Forelimb muscle (tissue), 1 donor: ENCODE results near the gene NFIC. TPM values are rescaled to one million over a fixed set of nuclear protein-coding genes. Genes with fewer than 3 reads are reported as not detected.
A peak's percentile ranks its signal among the peaks of the same experiment; 100 is the strongest.
"Not testable (repeated sequence)": the region's sequence is repeated elsewhere in the genome, so short reads cannot be mapped to it uniquely, and the experiment has no call there.

Experiments used
- DNase-seq: peaks from one replicate; pipeline ENCODE4 v3.0.0-alpha.2; 2013; ENCODE audit warnings: low read depth
- polyA plus RNA-seq: library from polyadenylated mRNA; unstranded; fragments of 120-200 nt; gene quantifications from one replicate; pipeline ENCODE4 v1.2.1, GENCODE V29; 2013; ENCODE audit not compliant: insufficient read length

NFIC gene
- polyA plus RNA-seq, 1 donor, result 35.4 TPM

- DNase-seq, result no peak
These were observed 125.2 kb downstream of the NFIC start for GRCh38 chr19:3491396-3492119.

GRCh38 chr19:3492131-3492839 lies 125.9 kb downstream of the NFIC start:
- DNase-seq, result no peak

GRCh38 chr19:3492919-3493318 lies 126.5 kb downstream of the NFIC start:
- no peak for DNase-seq

GRCh38 chr19:3493651-3494050 lies 127.3 kb downstream of the NFIC start:
- no peak for DNase-seq

- DNase-seq, result no peak
These were observed 127.7 kb downstream of the NFIC start for GRCh38 chr19:3494051-3494450.

GRCh38 chr19:3494559-3494958 lies 128.2 kb downstream of the NFIC start:
- DNase-seq, result no peak

GRCh38 chr19:3496392-3497273 lies 130.2 kb downstream of the NFIC start:
- no peak for DNase-seq

- DNase-seq, result no peak
These were observed 131.6 kb downstream of the NFIC start for GRCh38 chr19:3497757-3498520.

GRCh38 chr19:3499738-3500428 lies 133.5 kb downstream of the NFIC start:
- no peak for DNase-seq

- DNase-seq, result peak; percentile 94
These were observed 134.2 kb downstream of the NFIC start, which contains the start of gene DOHH for GRCh38 chr19:3500429-3501101. Gene DOHH (minus strand): TSS chr19:3500674. CDS start chr19:3496814, 3,860 bp downstream.

GRCh38 chr19:3501780-3502179 lies 135.4 kb downstream of the NFIC start:
- no peak for DNase-seq

GRCh38 chr19:3503036-3503572 lies 136.7 kb downstream of the NFIC start:
- DNase-seq, result no peak

- DNase-seq, result no peak
These were observed 138.4 kb downstream of the NFIC start for GRCh38 chr19:3504735-3505134.

GRCh38 chr19:3505598-3506383 lies 139.4 kb downstream of the NFIC start, which contains the start of gene FZR1:
Gene FZR1 (plus strand): TSS chr19:3506311. CDS start chr19:3522990, 16,679 bp downstream.
- DNase-seq, result peak; percentile 94

GRCh38 chr19:3506384-3507340 lies 140.3 kb downstream of the NFIC start:
- no peak for DNase-seq

GRCh38 chr19:3507371-3508120 lies 141.2 kb downstream of the NFIC start:
- DNase-seq, result no peak

GRCh38 chr19:3508121-3508661 lies 141.8 kb downstream of the NFIC start:
- not testable (repeated sequence) for DNase-seq
